ENCODE measurements around the gene WRNIP1. TPM values are rescaled to one million over a fixed set of nuclear protein-coding genes. Genes with fewer than 3 reads are reported as not detected.
A peak's percentile ranks its signal among the peaks of the same experiment; 100 is the strongest.

The WRNIP1 gene
- total and polyA plus RNA-seq, 7 donors = 26.5 to 73.9 (median 48.9) TPM

- H3K9me3 ChIP-seq = no peaks in the 10 kb centered on the region
- H3K27me3 ChIP-seq (ENCODE audit: insufficient read depth in 3 of 3, low read length in 2 of 3) = no peaks in the 10 kb centered on the region
- no peak overlapping the region for H3K4me3 ChIP-seq
- WGBS, 3 donors = 59 to 84% (median 59%) methylated on average over 4 of the region's 4 CpGs
- no peak for DNase-seq
- no peak overlapping the region for H3K27ac ChIP-seq
- TF ChIP-seq CTCF (IDR thresholded peaks at IDR 0.05) = no peak
- intact Hi-C loops (cut with DNase I) = no loop called here
- H3K36me3 ChIP-seq (ENCODE audit: insufficient read depth in 1 of 2, low read depth in 1 of 2) = peaks cover 0 to 30% of the 10 kb centered on the region in 2 donors
- H3K4me1 ChIP-seq = peaks cover 49% of the 10 kb centered on the region
- no peak for ATAC-seq
Measured at GRCh38 chr6:2786269-2786668, 21.1 kb downstream of the WRNIP1 start.

- peaks cover 28% of the 10 kb centered on the region for H3K4me1 ChIP-seq
- no peaks in the 10 kb centered on the region for H3K27me3 ChIP-seq (ENCODE audit: insufficient read depth in 3 of 3, low read length in 2 of 3)
- intact Hi-C loops (cut with DNase I) = loop anchor here (5.0 to 10.0 kb wide), 4 partner anchors 51 to 196 kb away; partner anchors contain the start of gene SERPINB1 (in 1 of the 2)
- TF ChIP-seq CTCF (IDR thresholded peaks at IDR 0.05) = peak; percentile 78
- H3K36me3 ChIP-seq (ENCODE audit: insufficient read depth in 1 of 2, low read depth in 1 of 2) = peaks cover 0 to 11% of the 10 kb centered on the region in 2 donors
- DNase-seq = peak; percentile 47 to 73
- WGBS, 3 donors = 20 to 46% (median 25%) methylated on average over 11 of the region's 11 CpGs
- peak overlapping the region; percentile 55 for H3K4me3 ChIP-seq
- H3K9me3 ChIP-seq = no peaks in the 10 kb centered on the region
- peak overlapping the region; percentile 92 for H3K27ac ChIP-seq
- ATAC-seq = peak; percentile 68 to 91 (median 86)
Measured at GRCh38 chr6:2790588-2791449, 25.6 kb downstream of the WRNIP1 start.

- 48 to 60% (median 49%) methylated on average over 4 of the region's 4 CpGs for WGBS, 3 donors
- peaks cover 0 to 9% of the 10 kb centered on the region in 2 donors for H3K36me3 ChIP-seq (ENCODE audit: insufficient read depth in 1 of 2, low read depth in 1 of 2)
- intact Hi-C loops (cut with DNase I) = loop anchor here (5.0 to 10.0 kb wide), 4 partner anchors 51 to 196 kb away; partner anchors contain the start of gene SERPINB1 (in 1 of the 2)
- H3K4me3 ChIP-seq = no peak overlapping the region
- ATAC-seq = no peak
- H3K27ac ChIP-seq = peak overlapping the region; percentile 92
- TF ChIP-seq CTCF (IDR thresholded peaks at IDR 0.05) = no peak
- no peaks in the 10 kb centered on the region for H3K9me3 ChIP-seq
- DNase-seq = no peak
- H3K27me3 ChIP-seq (ENCODE audit: insufficient read depth in 3 of 3, low read length in 2 of 3) = no peaks in the 10 kb centered on the region
- peaks cover 28% of the 10 kb centered on the region for H3K4me1 ChIP-seq
Measured at GRCh38 chr6:2791450-2791974, 26.3 kb downstream of the WRNIP1 start.

- no peak overlapping the region for H3K4me3 ChIP-seq
- H3K36me3 ChIP-seq (ENCODE audit: insufficient read depth in 1 of 2, low read depth in 1 of 2) = peaks cover 0 to 5% of the 10 kb centered on the region in 2 donors
- TF ChIP-seq CTCF (IDR thresholded peaks at IDR 0.05) = no peak
- ATAC-seq (no peak), DNase-seq (no peak)
- H3K4me1 ChIP-seq = peaks cover 28% of the 10 kb centered on the region
- H3K9me3 ChIP-seq = no peaks in the 10 kb centered on the region
- H3K27me3 ChIP-seq (ENCODE audit: insufficient read depth in 3 of 3, low read length in 2 of 3) = no peaks in the 10 kb centered on the region
- 86 to 93% (median 87%) methylated on average over 17 of the region's 17 CpGs for WGBS, 3 donors
- intact Hi-C loops (cut with DNase I) = loop anchor here (2.0 to 10.0 kb wide), 5 partner anchors 48 to 195 kb away; partner anchors contain the start of gene SERPINB1 (in 2 of the 2)
- peak overlapping the region; percentile 92 for H3K27ac ChIP-seq
Measured at GRCh38 chr6:2792330-2793110, 27.3 kb downstream of the WRNIP1 start.
